Glomerular visceral epithelial cell (primary cell): ENCODE results near the gene GOSR1.
"Not testable (repeated sequence)": the region's sequence is repeated elsewhere in the genome, so short reads cannot be mapped to it uniquely, and the experiment has no call there.

Experiments
- DNase-seq: peaks from one replicate; pipeline ENCODE4 v3.0.0-alpha.2; 2016; ENCODE audit errors: extremely low spot score

GOSR1 gene

GRCh38 chr17:30505868-30506417 lies 28.7 kb downstream of the GOSR1 start:
- DNase-seq: no peak

GRCh38 chr17:30506481-30506880 lies 29.3 kb downstream of the GOSR1 start:
- DNase-seq: no peak

GRCh38 chr17:30513346-30513745 lies 36.1 kb downstream of the GOSR1 start:
- DNase-seq: no peak

GRCh38 chr17:30514895-30515596 lies 37.8 kb downstream of the GOSR1 start:
- no peak for DNase-seq

- DNase-seq: no peak
Measured at GRCh38 chr17:30517786-30518185, 40.6 kb downstream of the GOSR1 start.

- no peak for DNase-seq
Measured at GRCh38 chr17:30519166-30519565, 42.0 kb downstream of the GOSR1 start.

GRCh38 chr17:30519707-30520106 lies 42.5 kb downstream of the GOSR1 start:
- peak; percentile 74 for DNase-seq

- DNase-seq: no peak
Measured at GRCh38 chr17:30520436-30520835, 43.2 kb downstream of the GOSR1 start.

GRCh38 chr17:30520882-30521281 lies 43.7 kb downstream of the GOSR1 start:
- DNase-seq: no peak

GRCh38 chr17:30521766-30522165 lies 44.6 kb downstream of the GOSR1 start:
- no peak for DNase-seq

- not testable (repeated sequence) for DNase-seq
Measured at GRCh38 chr17:30523236-30523635, 46.0 kb downstream of the GOSR1 start.

GRCh38 chr17:30524847-30525246 lies 47.6 kb downstream of the GOSR1 start:
- DNase-seq: no peak

- no peak for DNase-seq
Measured at GRCh38 chr17:30526401-30526800, 49.2 kb downstream of the GOSR1 start.

- not testable (repeated sequence) for DNase-seq
Measured at GRCh38 chr17:30528701-30529100, 51.5 kb downstream of the GOSR1 start.

GRCh38 chr17:30530346-30531025 lies 53.3 kb downstream of the GOSR1 start:
- DNase-seq: peak; percentile 23

GRCh38 chr17:30532871-30533270 lies 55.7 kb downstream of the GOSR1 start:
- no peak for DNase-seq

- DNase-seq: no peak
Measured at GRCh38 chr17:30534298-30534697, 57.1 kb downstream of the GOSR1 start.

- no peak for DNase-seq
Measured at GRCh38 chr17:30534938-30535921, 58.0 kb downstream of the GOSR1 start.

GRCh38 chr17:30536846-30537245 lies 59.6 kb downstream of the GOSR1 start:
- not testable (repeated sequence) for DNase-seq

- not testable (repeated sequence) for DNase-seq
Measured at GRCh38 chr17:30537667-30538066, 60.5 kb downstream of the GOSR1 start.

GRCh38 chr17:30541802-30542201 lies 64.6 kb downstream of the GOSR1 start:
- DNase-seq: no peak

- DNase-seq: no peak
Measured at GRCh38 chr17:30543456-30543855, 66.2 kb downstream of the GOSR1 start.
